Sigmoid colon (tissue), 7 donors: ENCODE results near the gene HHATL. TPM values are rescaled to one million over a fixed set of nuclear protein-coding genes. Genes with fewer than 3 reads are reported as not detected.

ENCODE experiments used
- DNase-seq: peaks from one replicate; pipeline ENCODE4 v3.0.0-alpha.2; 2019
- H3K27ac ChIP-seq, 4 donors: fragments of 200-600 bp; sonication (generic); one replicate each; pipeline ENCODE4 v1.5.1; 2016 to 2019; ENCODE audit warnings: mild to moderate bottlenecking in 1 of 4
- H3K27me3 ChIP-seq, 3 donors: fragments of 200-600 bp; sonication (generic); one replicate each; pipeline ENCODE4 v1.5.1; 2019; ENCODE audit warnings: mild to moderate bottlenecking in 1 of 3
- H3K36me3 ChIP-seq, 4 donors: fragments of 200-600 bp; sonication (generic); one replicate each; pipeline ENCODE4 v1.5.1; 2016 to 2019
- H3K4me1 ChIP-seq, 4 donors: fragments of 200-600 bp; sonication (generic); one replicate each; pipeline ENCODE4 v1.5.1; 2017 to 2019
- H3K4me3 ChIP-seq, 4 donors: fragments of 200-600 bp; sonication (generic); one replicate each; pipeline ENCODE4 v1.5.1; 2017 to 2019; ENCODE audit warnings: mild to moderate bottlenecking in 2 of 4, moderate library complexity in 1 of 4
- H3K9me3 ChIP-seq, 4 donors: fragments of 200-600 bp in 3 of 4; sonication (generic) in 3 of 4; one replicate each; pipeline versions ENCODE4 v1.5.1 to v1.6.1; 2013 to 2019
- CTCF ChIP-seq, 4 experiments: fragments of 450-650 bp in 3 of 4; fragments of 200-600 bp in 1 of 4; IDR thresholded peaks; one replicate each; pipeline ENCODE4 v1.5.1; 2016 to 2019; ENCODE audit warnings: antibody characterized with exemption in 4 of 4, mild to moderate bottlenecking in 3 of 4, moderate library complexity in 2 of 4
- EP300 ChIP-seq, 4 donors: sonication (generic); formaldehyde crosslinking; IDR thresholded peaks; one replicate each; pipeline ENCODE4 v1.6.1; 2017; ENCODE audit warnings: antibody characterized with exemption in 4 of 4
- POLR2A ChIP-seq, 2 donors: fragments of 450-650 bp; IDR thresholded peaks; one replicate each; pipeline ENCODE4 v1.6.1; 2016; ENCODE audit warnings: antibody characterized with exemption in 2 of 2, mild to moderate bottlenecking in 2 of 2, moderate library complexity in 2 of 2
- POLR2AphosphoS5 ChIP-seq, 4 donors: sonication (generic); formaldehyde crosslinking; IDR thresholded peaks; one replicate each; pipeline ENCODE4 v1.6.1; 2017; ENCODE audit warnings: antibody characterized with exemption in 4 of 4
- WGBS, 2 donors: extraction: QIAGEN DNeasy Blood & Tissue Kit; methylation state at CpG; one replicate each; pipeline ENCODE4 v1.1.7; 2013; 5-methylcytosine and 5-hydroxymethylcytosine counted together
- intact Hi-C: fragments of 100-400 bp; cut with DNase I; formaldehyde crosslinking; loops from one replicate; pipeline ENCODE4 v1.15.1; 2023
- polyA plus RNA-seq, 3 donors: library from polyadenylated mRNA; stranded (reverse); fragments of 200-250 nt; gene quantifications; one replicate each; pipeline ENCODE4 v1.2.3, GENCODE V29; 2013
- total RNA-seq, 4 donors: library from RNA; depleted of rRNA; stranded (reverse); fragments of >200 nt; gene quantifications; one replicate each; pipeline ENCODE4 v1.1.0, GENCODE V29; 2016
- donor health status: healthy with polysubstance abuse.
- donor health status: Bipolar disorder and iron deficiency.
- donor health status: healthy.

The HHATL gene
- total and polyA plus RNA-seq, 7 donors: 0.31 to 1.4 TPM; not detected in 5

DNA sequence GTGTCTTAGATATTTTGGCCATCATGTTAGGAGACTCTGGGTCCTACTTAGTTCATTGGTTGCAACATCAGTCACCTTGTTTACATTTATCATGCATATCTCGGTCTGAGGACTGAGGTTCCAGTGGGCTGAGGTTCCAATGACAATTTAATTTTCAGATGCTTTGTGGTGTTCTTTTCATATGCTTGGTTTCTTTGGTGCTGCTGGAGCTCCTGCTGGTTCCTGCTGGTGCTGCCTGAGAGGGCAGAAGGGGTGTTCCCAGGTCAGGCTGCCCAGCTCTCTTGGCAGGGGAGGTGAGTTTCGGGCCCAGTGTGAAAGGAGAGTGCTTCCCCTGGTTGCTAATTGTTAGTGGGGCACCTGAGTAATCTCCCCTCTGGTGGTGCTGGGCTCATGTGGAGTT lies 24.2 kb downstream of the HHATL start:
- no peaks in the 10 kb centered on the region for H3K9me3 ChIP-seq
- TF ChIP-seq POLR2AphosphoS5 (IDR thresholded peaks at IDR 0.05) (no peak), CTCF (IDR thresholded peaks at IDR 0.05) (no peak), EP300 (IDR thresholded peaks at IDR 0.05) (no peak), POLR2A (IDR thresholded peaks at IDR 0.05) (no peak)
- H3K4me3 ChIP-seq: no peak overlapping the region
- intact Hi-C loops: no loop called here
- no peak overlapping the region for H3K27ac ChIP-seq
- no peaks in the 10 kb centered on the region for H3K27me3 ChIP-seq
- H3K36me3 ChIP-seq: no peaks in the 10 kb centered on the region
- peaks cover 0 to 5% (median 2%) of the 10 kb centered on the region in 4 donors for H3K4me1 ChIP-seq
- peak; percentile 25 for DNase-seq
- 84% methylated on average over 2 of the region's 2 CpGs for WGBS, 2 donors

GRCh38 chr3:42675909-42676308 lies 26.7 kb downstream of the HHATL start:
- Histone ChIP-seq H3K27ac (no peak overlapping the region), H3K4me1 (no peaks in the 10 kb centered on the region), H3K4me3 (no peak overlapping the region), H3K9me3 (no peaks in the 10 kb centered on the region), H3K36me3 (no peaks in the 10 kb centered on the region), H3K27me3 (no peaks in the 10 kb centered on the region)
- no peak for DNase-seq
- intact Hi-C loops: no loop called here
- WGBS, 2 donors: 87 to 88% methylated on average over 2 of the region's 2 CpGs
- no peak for TF ChIP-seq CTCF (IDR thresholded peaks at IDR 0.05)
- TF ChIP-seq EP300 (IDR thresholded peaks at IDR 0.05): no peak
- no peak for TF ChIP-seq POLR2A (IDR thresholded peaks at IDR 0.05)

DNA sequence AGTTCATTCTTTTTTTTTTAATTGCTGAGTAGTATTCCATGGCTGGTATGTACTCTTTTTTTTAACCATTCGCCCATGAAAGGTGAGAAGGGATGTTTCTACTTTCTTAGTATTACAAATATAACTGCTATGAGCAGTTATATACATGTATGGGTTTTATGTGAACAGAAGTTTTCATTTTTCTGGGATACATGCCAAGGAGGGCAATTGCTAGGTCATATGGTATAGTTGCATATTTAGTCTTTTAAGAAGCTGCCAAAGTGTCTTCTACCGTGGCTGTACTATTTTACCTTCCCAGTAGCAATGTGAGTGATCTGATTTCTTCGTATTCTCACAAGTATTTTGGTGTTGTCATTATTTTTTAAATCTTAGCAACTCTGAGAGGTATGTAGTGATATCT lies 28.5 kb downstream of the HHATL start:
- TF ChIP-seq POLR2AphosphoS5 (IDR thresholded peaks at IDR 0.05): no peak
- TF ChIP-seq EP300 (IDR thresholded peaks at IDR 0.05): no peak
- no peak for TF ChIP-seq POLR2A (IDR thresholded peaks at IDR 0.05)
- TF ChIP-seq CTCF (IDR thresholded peaks at IDR 0.05): no peak
- DNase-seq: no peak
- WGBS, 2 donors: 34 to 70% methylated on average over 3 of the region's 3 CpGs
- H3K27ac ChIP-seq: no peak overlapping the region
- intact Hi-C loops: no loop called here
- no peaks in the 10 kb centered on the region for H3K36me3 ChIP-seq
- no peak overlapping the region for H3K4me3 ChIP-seq
- no peaks in the 10 kb centered on the region for H3K4me1 ChIP-seq
- no peaks in the 10 kb centered on the region for H3K27me3 ChIP-seq
- H3K9me3 ChIP-seq: no peaks in the 10 kb centered on the region

- intact Hi-C loops: no loop called here
- peak; percentile 2 for DNase-seq
- Histone ChIP-seq H3K27ac (no peak overlapping the region), H3K4me1 (peaks cover 0 to 4% (median 3%) of the 10 kb centered on the region in 4 donors), H3K9me3 (no peaks in the 10 kb centered on the region), H3K36me3 (no peaks in the 10 kb centered on the region), H3K27me3 (no peaks in the 10 kb centered on the region), H3K4me3 (no peak overlapping the region)
- TF ChIP-seq POLR2A (IDR thresholded peaks at IDR 0.05): no peak
- TF ChIP-seq EP300 (IDR thresholded peaks at IDR 0.05): no peak
- no peak for TF ChIP-seq POLR2AphosphoS5 (IDR thresholded peaks at IDR 0.05)
- no peak for TF ChIP-seq CTCF (IDR thresholded peaks at IDR 0.05)
Measured at GRCh38 chr3:42673082-42673481, 29.5 kb downstream of the HHATL start.

DNA sequence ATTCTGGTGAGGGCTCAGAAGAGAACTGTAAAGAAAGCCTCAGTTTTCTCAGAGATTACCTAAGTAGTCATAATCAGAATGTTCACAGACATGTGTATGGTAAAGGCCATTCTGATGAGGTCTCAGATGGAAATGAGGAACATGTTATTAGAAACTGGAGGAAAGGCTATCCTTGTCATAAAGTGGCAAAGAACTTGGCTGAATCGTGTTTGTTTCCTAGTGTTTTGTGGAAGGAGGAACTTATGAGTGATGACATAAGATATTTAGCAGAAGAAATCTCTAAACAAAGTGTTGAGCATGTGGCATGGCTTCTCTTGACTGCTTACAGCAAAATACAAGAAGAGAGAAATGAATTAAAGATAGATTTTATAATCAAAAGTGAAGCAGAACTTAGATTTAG lies 30.1 kb downstream of the HHATL start:
- TF ChIP-seq EP300 (IDR thresholded peaks at IDR 0.05): no peak
- TF ChIP-seq POLR2AphosphoS5 (IDR thresholded peaks at IDR 0.05): no peak
- no peak for TF ChIP-seq POLR2A (IDR thresholded peaks at IDR 0.05)
- TF ChIP-seq CTCF (IDR thresholded peaks at IDR 0.05): no peak
- Histone ChIP-seq H3K36me3 (no peaks in the 10 kb centered on the region), H3K4me3 (no peak overlapping the region), H3K9me3 (no peaks in the 10 kb centered on the region), H3K27me3 (no peaks in the 10 kb centered on the region), H3K4me1 (peaks cover 0 to 9% (median 9%) of the 10 kb centered on the region in 4 donors), H3K27ac (no peak overlapping the region)
- WGBS, 2 donors: 21 to 43% methylated on average over 1 of the region's 1 CpG
- DNase-seq: no peak
- intact Hi-C loops: no loop called here
